Testis (tissue), 3 donors: ENCODE results near the gene NTM. TPM values are rescaled to one million over a fixed set of nuclear protein-coding genes. Genes with fewer than 3 reads are reported as not detected.

Source experiments
- DNase-seq: peaks from one replicate; pipeline ENCODE4 v3.0.0-alpha.2; 2019
- H3K27ac ChIP-seq, 2 donors: fragments of 200-600 bp; sonication (generic); one replicate each; pipeline ENCODE4 v1.5.1; 2019
- H3K27me3 ChIP-seq: fragments of 200-600 bp; sonication (generic); one replicate; pipeline ENCODE4 v1.5.1; 2019
- H3K36me3 ChIP-seq: fragments of 200-600 bp; sonication (generic); one replicate; pipeline ENCODE4 v1.5.1; 2017; ENCODE audit warnings: low read depth; ENCODE audit errors: missing control alignments
- H3K4me1 ChIP-seq: fragments of 200-600 bp; sonication (generic); one replicate; pipeline ENCODE4 v1.5.1; 2019
- H3K4me3 ChIP-seq, 2 donors: fragments of 200-600 bp; sonication (generic); one replicate each; pipeline ENCODE4 v1.5.1; 2017 to 2019
- H3K9me3 ChIP-seq: fragments of 200-600 bp; sonication (generic); one replicate; pipeline ENCODE4 v1.5.1; 2017
- CTCF ChIP-seq, 3 experiments: fragments of 450-650 bp in 2 of 3; fragments of 200-600 bp in 1 of 3; sonication (generic) in 1 of 3; IDR thresholded peaks; one replicate each; pipeline ENCODE4 v1.5.1; 2016 to 2019; ENCODE audit warnings: antibody characterized with exemption in 3 of 3, mild to moderate bottlenecking in 2 of 3, moderate library complexity in 1 of 3
- POLR2A ChIP-seq: fragments of 450-650 bp; IDR thresholded peaks from one replicate; pipeline ENCODE4 v1.6.1; 2017; ENCODE audit warnings: antibody characterized with exemption, mild to moderate bottlenecking, moderate library complexity
- WGBS, 2 donors: methylation state at CpG; one replicate each; pipeline ENCODE4 v1.1.5; 2018; 5-methylcytosine and 5-hydroxymethylcytosine counted together
- intact Hi-C: fragments of 100-400 bp; cut with DNase I; formaldehyde crosslinking; loops from one replicate; pipeline ENCODE4 v1.15.1; 2023; ENCODE audit warnings: low total_unique reads
- polyA plus RNA-seq: library from polyadenylated mRNA; stranded (reverse); fragments of 350-450 nt; fragmentation: Illumina TruSeq; extraction: RNeasy Lipid Tissue Mini Kit (QIAGEN cat#74804); gene quantifications from one replicate; pipeline ENCODE4 v1.2.3, GENCODE V29; 2014; ENCODE audit warnings: low read depth, low replicate concordance; ENCODE audit not compliant: insufficient read depth
- total RNA-seq, 2 donors: library from RNA; depleted of rRNA; stranded (reverse); fragments of >200 nt; gene quantifications; one replicate each; pipeline ENCODE4 v1.2.3, GENCODE V29; 2016

NTM gene
- total and polyA plus RNA-seq, 3 donors from 2014 or later: 1.7 to 4.5 (median 1.8) TPM

GRCh38 chr11:131537196-131537595 is 166.8 kb downstream of the NTM start:
- intact Hi-C loops: no loop called here
- no peaks in the 10 kb centered on the region for H3K27me3 ChIP-seq
- DNase-seq: no peak
- no peaks in the 10 kb centered on the region for H3K9me3 ChIP-seq
- no peaks in the 10 kb centered on the region for H3K36me3 ChIP-seq
- no peak overlapping the region for H3K4me3 ChIP-seq
- 76 to 80% methylated on average over 7 of the region's 7 CpGs for WGBS, 2 donors
- H3K4me1 ChIP-seq: no peaks in the 10 kb centered on the region
- H3K27ac ChIP-seq: no peak overlapping the region
- TF ChIP-seq POLR2A (no peak), CTCF (IDR thresholded peaks at IDR 0.05) (no peak)

DNA sequence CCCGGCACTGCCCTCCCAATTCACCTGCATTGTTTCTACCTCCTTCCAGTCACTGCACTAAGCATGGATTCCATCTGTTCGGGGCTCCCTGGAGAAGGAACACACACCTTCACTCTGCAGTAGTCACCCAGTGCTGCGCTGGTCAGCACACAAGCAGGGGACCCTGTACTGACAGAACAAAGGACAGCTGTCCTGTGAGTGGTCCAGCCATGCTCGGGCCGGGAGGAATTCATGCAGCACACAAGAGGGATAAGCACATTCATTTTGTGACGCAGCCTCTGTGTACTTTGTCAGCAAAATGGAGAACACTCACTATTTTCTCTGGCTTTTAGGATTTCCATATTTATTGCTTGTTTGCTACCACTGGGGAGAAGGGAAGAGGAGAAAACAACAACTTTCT is 167.3 kb downstream of the NTM start:
- TF ChIP-seq POLR2A: no peak
- TF ChIP-seq CTCF (IDR thresholded peaks at IDR 0.05): no peak
- intact Hi-C loops: no loop called here
- Histone ChIP-seq H3K4me3 (no peak overlapping the region), H3K27ac (no peak overlapping the region), H3K9me3 (no peaks in the 10 kb centered on the region), H3K4me1 (no peaks in the 10 kb centered on the region), H3K36me3 (no peaks in the 10 kb centered on the region), H3K27me3 (no peaks in the 10 kb centered on the region)
- DNase-seq: no peak
- WGBS, 2 donors: 46 to 61% methylated on average over 6 of the region's 6 CpGs

GRCh38 chr11:131538322-131538721 is 167.9 kb downstream of the NTM start:
- no peaks in the 10 kb centered on the region for H3K27me3 ChIP-seq
- WGBS, 2 donors: 75 to 77% methylated on average over 2 to 6 of the region's 6 CpGs
- no peak for DNase-seq
- H3K9me3 ChIP-seq: no peaks in the 10 kb centered on the region
- intact Hi-C loops: no loop called here
- no peak for TF ChIP-seq CTCF (IDR thresholded peaks at IDR 0.05)
- no peak for TF ChIP-seq POLR2A
- no peaks in the 10 kb centered on the region for H3K4me1 ChIP-seq
- H3K27ac ChIP-seq: no peak overlapping the region
- H3K4me3 ChIP-seq: no peak overlapping the region
- H3K36me3 ChIP-seq: no peaks in the 10 kb centered on the region

GRCh38 chr11:131540676-131541075 is 170.3 kb downstream of the NTM start:
- intact Hi-C loops: no loop called here
- Histone ChIP-seq H3K4me3 (no peak overlapping the region), H3K27me3 (no peaks in the 10 kb centered on the region), H3K27ac (no peak overlapping the region), H3K4me1 (no peaks in the 10 kb centered on the region), H3K9me3 (no peaks in the 10 kb centered on the region), H3K36me3 (no peaks in the 10 kb centered on the region)
- TF ChIP-seq CTCF (IDR thresholded peaks at IDR 0.05) (no peak), POLR2A (no peak)
- 81 to 91% methylated on average over 3 of the region's 3 CpGs for WGBS, 2 donors
- DNase-seq: no peak

DNA sequence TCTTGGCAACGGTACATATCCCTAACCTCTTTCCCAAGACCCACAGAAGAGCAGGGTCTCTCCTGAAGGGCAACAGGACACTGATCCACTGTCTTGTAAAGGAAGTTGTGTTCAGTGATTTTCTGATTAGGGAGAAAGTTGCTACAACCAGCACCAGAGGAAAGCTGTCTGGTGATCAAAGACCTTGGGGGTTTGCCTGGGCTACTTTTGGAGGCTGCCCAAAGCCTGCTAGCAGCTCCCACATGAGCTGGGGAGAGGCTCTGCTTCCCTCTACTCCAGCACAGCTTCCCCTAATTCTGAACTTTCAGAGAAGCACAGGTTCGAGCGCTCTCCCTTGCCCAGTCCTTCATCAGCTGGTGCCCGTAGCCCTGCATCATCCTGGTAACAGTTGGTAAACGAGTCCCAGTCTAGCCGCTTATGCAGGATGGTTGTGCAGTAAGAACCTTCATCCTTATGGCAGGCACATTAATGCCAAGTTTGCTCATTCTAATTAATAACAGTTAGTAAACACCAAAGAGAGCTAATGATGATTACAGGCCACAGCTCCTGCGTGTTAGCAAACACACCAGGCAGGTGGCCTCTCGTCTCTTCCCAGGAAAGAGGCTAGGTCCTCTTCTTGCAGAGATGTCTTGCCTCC is 173.1 kb downstream of the NTM start:
- no peaks in the 10 kb centered on the region for H3K9me3 ChIP-seq
- no peaks in the 10 kb centered on the region for H3K36me3 ChIP-seq
- no peaks in the 10 kb centered on the region for H3K4me1 ChIP-seq
- 76 to 78% methylated on average over 8 of the region's 8 CpGs for WGBS, 2 donors
- DNase-seq: no peak
- H3K4me3 ChIP-seq: no peak overlapping the region
- no peaks in the 10 kb centered on the region for H3K27me3 ChIP-seq
- TF ChIP-seq CTCF (IDR thresholded peaks at IDR 0.05) (no peak), POLR2A (no peak)
- H3K27ac ChIP-seq: no peak overlapping the region
- intact Hi-C loops: no loop called here
